Lower lobe of right lung (tissue), 2 donors: Measurements from ENCODE around the gene TNFRSF19. TPM values are rescaled to one million over a fixed set of nuclear protein-coding genes. Genes with fewer than 3 reads are reported as not detected.
A peak's percentile ranks its signal among the peaks of the same experiment; 100 is the strongest.

Experiments
- ATAC-seq, 2 donors: fragments of 200-7000 bp; cut with Tn5 transposase; one replicate each; pipeline ENCODE4 v1.9.1; 2020 to 2022; ENCODE audit warnings: mild to moderate bottlenecking in 2 of 2, moderate library complexity in 2 of 2
- DNase-seq: peaks from one replicate; pipeline ENCODE4 v3.0.0-alpha.2; 2020
- H3K27ac ChIP-seq: fragments of 200-600 bp; one replicate; pipeline ENCODE4 v1.8.0; 2022
- H3K27me3 ChIP-seq: fragments of 200-600 bp; one replicate; pipeline ENCODE4 v1.8.0; 2022; ENCODE audit warnings: low read depth
- H3K36me3 ChIP-seq: fragments of 200-600 bp; one replicate; pipeline ENCODE4 v1.8.0; 2022; ENCODE audit warnings: mild to moderate bottlenecking
- H3K4me1 ChIP-seq: fragments of 200-600 bp; one replicate; pipeline ENCODE4 v1.8.0; 2022
- H3K4me3 ChIP-seq: fragments of 200-600 bp; one replicate; pipeline ENCODE4 v1.8.0; 2022; ENCODE audit warnings: mild to moderate bottlenecking
- H3K9me3 ChIP-seq: fragments of 200-600 bp; one replicate; pipeline ENCODE4 v1.8.0; 2022
- intact Hi-C: fragments of 100-400 bp; cut with DNase I; formaldehyde crosslinking; loops from one replicate; pipeline ENCODE4 v1.11.0; 2022
- total RNA-seq: library from RNA; stranded (reverse); fragmentation: NEBNext Ultra II Directional; extraction: Animal tissue kit (Norgen Biotek cat#: 25700); gene quantifications from one replicate; pipeline ENCODE4 v1.2.1, GENCODE V29; 2021
- TF ChIP-seq, protein P1 (sequence below): fragments of 200-600 bp; IDR thresholded peaks from one replicate; pipeline ENCODE4 v1.8.0; 2022; ENCODE audit warnings: antibody characterized with exemption, mild to moderate bottlenecking
- donor health status: DM: no; HTN: yes; CAD: no; lungs with severe emphysema.

The TNFRSF19 gene
- total RNA-seq, 1 donor from 2014 or later, result 21.1 TPM

DNA sequence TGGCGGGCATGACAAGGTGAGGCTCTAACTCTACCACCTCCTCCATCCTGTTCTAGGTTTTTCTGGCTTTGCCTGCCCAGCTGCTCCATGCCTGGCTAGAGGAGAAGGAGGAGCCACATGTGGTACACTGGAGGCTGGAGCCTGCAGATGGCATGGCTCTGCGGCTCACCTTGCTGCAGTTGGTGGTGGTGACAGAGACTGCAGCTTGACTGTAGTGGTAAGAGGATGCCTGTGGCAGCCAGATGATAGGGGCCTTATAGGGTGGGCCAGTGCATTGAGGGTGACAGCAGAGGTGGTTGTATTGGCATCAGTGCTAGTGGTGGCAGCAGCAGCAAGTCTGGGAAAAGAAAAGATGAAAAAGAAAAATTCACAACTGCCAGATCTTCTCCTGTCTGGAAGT, 146.2 kb downstream of the TNFRSF19 start:
- ATAC-seq (peak; percentile 6 to 13), DNase-seq (no peak)
- no peak overlapping the region for H3K27ac ChIP-seq
- no peaks in the 10 kb centered on the region for H3K4me1 ChIP-seq
- TF ChIP-seq, protein P1, sequence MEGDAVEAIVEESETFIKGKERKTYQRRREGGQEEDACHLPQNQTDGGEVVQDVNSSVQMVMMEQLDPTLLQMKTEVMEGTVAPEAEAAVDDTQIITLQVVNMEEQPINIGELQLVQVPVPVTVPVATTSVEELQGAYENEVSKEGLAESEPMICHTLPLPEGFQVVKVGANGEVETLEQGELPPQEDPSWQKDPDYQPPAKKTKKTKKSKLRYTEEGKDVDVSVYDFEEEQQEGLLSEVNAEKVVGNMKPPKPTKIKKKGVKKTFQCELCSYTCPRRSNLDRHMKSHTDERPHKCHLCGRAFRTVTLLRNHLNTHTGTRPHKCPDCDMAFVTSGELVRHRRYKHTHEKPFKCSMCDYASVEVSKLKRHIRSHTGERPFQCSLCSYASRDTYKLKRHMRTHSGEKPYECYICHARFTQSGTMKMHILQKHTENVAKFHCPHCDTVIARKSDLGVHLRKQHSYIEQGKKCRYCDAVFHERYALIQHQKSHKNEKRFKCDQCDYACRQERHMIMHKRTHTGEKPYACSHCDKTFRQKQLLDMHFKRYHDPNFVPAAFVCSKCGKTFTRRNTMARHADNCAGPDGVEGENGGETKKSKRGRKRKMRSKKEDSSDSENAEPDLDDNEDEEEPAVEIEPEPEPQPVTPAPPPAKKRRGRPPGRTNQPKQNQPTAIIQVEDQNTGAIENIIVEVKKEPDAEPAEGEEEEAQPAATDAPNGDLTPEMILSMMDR, result no peak
- H3K9me3 ChIP-seq, result no peaks in the 10 kb centered on the region
- intact Hi-C loops, result no loop called here
- H3K36me3 ChIP-seq, result no peaks in the 10 kb centered on the region
- H3K27me3 ChIP-seq, result no peaks in the 10 kb centered on the region
- H3K4me3 ChIP-seq, result no peak overlapping the region

DNA sequence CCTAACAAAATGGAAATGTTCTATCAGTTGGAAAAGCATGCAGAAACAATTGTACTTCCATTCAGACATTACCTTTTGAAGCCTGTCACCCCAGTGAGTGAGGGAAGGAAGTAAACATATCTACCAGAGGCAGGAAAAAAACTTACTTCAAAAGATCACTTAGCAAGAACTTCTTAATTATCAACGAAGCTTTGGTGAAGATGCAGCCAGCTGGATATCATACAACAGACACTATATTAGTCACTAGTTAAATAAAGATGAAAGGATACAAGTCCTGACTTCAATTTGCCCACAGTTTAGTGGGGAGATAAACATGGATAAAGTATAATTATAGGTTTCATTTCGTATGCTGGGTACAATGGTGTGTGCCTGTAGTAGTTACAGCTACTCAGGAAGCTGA, 148.8 kb downstream of the TNFRSF19 start:
- Histone ChIP-seq H3K4me1 (no peaks in the 10 kb centered on the region), H3K4me3 (no peak overlapping the region), H3K27me3 (no peaks in the 10 kb centered on the region), H3K27ac (no peak overlapping the region), H3K9me3 (no peaks in the 10 kb centered on the region), H3K36me3 (no peaks in the 10 kb centered on the region)
- TF ChIP-seq, protein P1, result no peak
- DNase-seq (no peak), ATAC-seq (no peak)
- intact Hi-C loops, result no loop called here

DNA sequence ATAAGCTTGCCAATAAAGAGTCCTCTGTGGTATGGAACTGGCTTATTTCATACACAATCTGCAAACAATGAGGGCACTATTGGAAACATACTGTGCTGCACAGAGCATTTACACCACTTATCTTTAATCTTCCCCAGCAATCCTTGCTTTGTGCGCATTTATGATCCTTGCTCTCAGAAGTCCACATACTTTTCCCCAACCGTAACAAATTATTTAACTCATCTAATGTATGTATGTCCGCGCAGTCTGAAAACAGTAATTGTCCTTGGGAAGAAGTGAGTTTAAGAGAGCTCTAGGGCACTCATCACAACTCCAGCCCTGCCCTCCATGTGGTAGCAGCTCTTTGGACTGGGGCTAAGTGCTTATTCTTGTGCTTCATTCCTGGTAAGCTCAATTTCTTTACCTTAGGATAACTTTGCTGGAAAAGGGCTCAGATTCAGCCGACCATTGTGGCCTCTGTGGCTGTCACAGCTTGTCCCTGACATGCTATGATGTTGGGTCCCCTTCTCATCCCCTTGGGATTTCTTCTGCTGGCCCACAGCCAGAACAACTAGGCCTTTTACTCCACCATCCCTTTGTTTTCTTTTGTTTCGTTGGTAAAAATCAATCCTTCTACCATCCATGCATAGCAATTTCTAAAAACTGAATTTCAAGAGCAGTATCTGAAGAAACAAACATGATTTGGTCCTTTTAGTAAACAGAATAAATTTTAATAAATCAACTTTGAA, 152.7 kb downstream of the TNFRSF19 start:
- H3K27me3 ChIP-seq, result no peaks in the 10 kb centered on the region
- H3K4me3 ChIP-seq, result no peak overlapping the region
- ATAC-seq (no peak), DNase-seq (no peak)
- H3K27ac ChIP-seq, result no peak overlapping the region
- intact Hi-C loops, result no loop called here
- no peaks in the 10 kb centered on the region for H3K9me3 ChIP-seq
- no peaks in the 10 kb centered on the region for H3K36me3 ChIP-seq
- no peaks in the 10 kb centered on the region for H3K4me1 ChIP-seq
- TF ChIP-seq, protein P1, result no peak

DNA sequence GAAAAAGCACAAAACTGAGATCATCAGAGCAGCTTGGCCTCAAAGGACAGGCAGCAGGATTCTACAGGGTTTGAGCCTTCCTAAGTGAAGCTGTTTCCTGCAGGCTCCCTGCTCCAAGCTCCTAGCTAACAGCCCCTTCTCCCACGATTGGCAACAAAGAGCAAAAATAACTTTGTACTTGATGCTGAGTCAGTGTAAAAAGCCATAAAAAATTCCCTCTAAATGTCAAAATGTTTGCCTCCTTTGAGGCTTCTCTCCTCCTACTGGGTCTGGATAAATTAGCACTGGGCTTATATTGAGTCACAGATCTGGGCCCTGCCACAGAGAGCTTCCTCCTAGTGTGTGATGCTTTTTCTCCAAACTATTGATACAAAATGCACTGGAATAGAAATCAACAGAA, 153.3 kb downstream of the TNFRSF19 start:
- intact Hi-C loops, result no loop called here
- DNase-seq (no peak), ATAC-seq (no peak)
- Histone ChIP-seq H3K4me1 (no peaks in the 10 kb centered on the region), H3K27ac (no peak overlapping the region), H3K9me3 (no peaks in the 10 kb centered on the region), H3K36me3 (no peaks in the 10 kb centered on the region), H3K27me3 (no peaks in the 10 kb centered on the region), H3K4me3 (no peak overlapping the region)
- TF ChIP-seq, protein P1, result no peak

DNA sequence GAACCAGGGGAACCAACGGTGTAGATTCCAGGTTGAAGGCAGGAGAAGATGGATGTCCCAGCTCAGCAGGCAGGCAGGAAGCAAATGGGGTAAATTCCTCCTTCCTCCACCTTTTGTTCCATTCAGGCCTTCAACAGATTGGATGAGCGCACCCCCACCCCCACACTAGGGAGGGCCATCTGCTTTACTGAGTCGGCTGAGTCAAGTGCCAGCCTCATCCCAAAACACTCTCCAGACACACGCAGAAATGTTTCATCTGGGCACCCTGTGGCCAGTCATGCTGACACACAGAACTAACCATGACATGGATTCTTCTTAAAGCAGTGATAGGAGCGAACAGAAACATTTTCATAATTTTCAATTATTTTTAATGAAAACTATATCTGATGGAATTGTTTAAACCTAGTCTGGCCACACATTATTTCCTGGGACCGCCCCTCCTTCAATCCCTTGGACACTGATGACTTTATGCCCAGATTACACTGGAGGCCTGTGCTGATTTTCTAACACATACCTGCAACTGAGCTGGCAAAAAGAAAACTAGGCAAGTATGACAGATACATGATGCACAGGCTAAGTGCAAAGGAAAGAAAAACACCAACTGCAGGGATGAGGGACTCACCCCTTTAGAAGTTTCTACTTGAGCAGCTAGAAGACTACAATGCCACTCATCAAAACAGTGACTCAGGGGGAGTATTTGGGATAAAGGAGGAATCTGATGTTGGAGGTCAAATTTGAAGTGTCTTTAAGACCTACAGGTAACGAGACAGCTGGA, 154.2 kb downstream of the TNFRSF19 start:
- Histone ChIP-seq H3K9me3 (no peaks in the 10 kb centered on the region), H3K27me3 (no peaks in the 10 kb centered on the region), H3K4me3 (no peak overlapping the region), H3K4me1 (no peaks in the 10 kb centered on the region), H3K36me3 (no peaks in the 10 kb centered on the region), H3K27ac (no peak overlapping the region)
- TF ChIP-seq, protein P1, result no peak
- intact Hi-C loops, result no loop called here
- DNase-seq, result no peak
- ATAC-seq, result no peak

Other genes with a start within 250 kb of the TNFRSF19 start
- gene SACS, start 136.7 kb upstream of the TNFRSF19 start, total RNA-seq, result 6.7 TPM